GM12878 (cell line): ENCODE measurements around the gene PALMD. TPM values are rescaled to one million over a fixed set of nuclear protein-coding genes. Genes with fewer than 3 reads are reported as not detected.

Experiments used
- ATAC-seq: fragments of 200-7000 bp; cut with Tn5 transposase; 3 replicates; pipeline ENCODE4 v1.9.1; 2020; ENCODE audit warnings: mild to moderate bottlenecking, moderate library complexity
- BruUV-seq: library from RNA; stranded (reverse); fragments of 400-500 nt; replicated peaks from 2 replicates; lab custom pipeline; 2021; lab: Mats Ljungman, UMichigan
- CTCF ChIA-PET: fragments of 300-600 bp; sonication (Branson Sonifier 250); formaldehyde crosslinking; extraction: SDS; loops from one replicate; lab custom pipeline; 2021; ENCODE audit warnings: inconsistent platforms; lab: Yijun Ruan, JAX
- POLR2A ChIA-PET: fragments of 350-600 bp; formaldehyde crosslinking; extraction: SDS; loops from one replicate; lab custom pipeline; 2021; ENCODE audit warnings: inconsistent platforms; lab: Charles Lee
- RAD21 ChIA-PET: fragments of 300-600 bp; sonication (Branson Sonifier 250); formaldehyde crosslinking; loops from one replicate; lab custom pipeline; 2023; ENCODE audit warnings: antibody characterized with exemption; ENCODE audit not compliant: unreplicated experiment; lab: Charles Lee
- SMC1A ChIA-PET: fragments of 300-600 bp; sonication (Branson Sonifier 250); formaldehyde crosslinking; loops from one replicate; lab custom pipeline; 2023; ENCODE audit not compliant: unreplicated experiment, uncharacterized antibody; lab: Charles Lee
- DNase-seq: peaks from one replicate; pipeline ENCODE4 v3.0.0-alpha.2; 2011; ENCODE audit warnings: low read depth, low spot score
- FAIRE-seq: peaks from 3 replicates; lab custom pipeline; 2011; peaks lifted over from hg19 to GRCh38; lab: Jason Lieb, UNC
- H2AFZ ChIP-seq: 2 replicates; pipeline ENCODE4 v1.6.0; 2011; ENCODE audit warnings: low read depth, low read length, control low read depth; ENCODE audit not compliant: control insufficient read depth
- H3K27ac ChIP-seq: 2 replicates; pipeline ENCODE4 v1.5.1; 2011; ENCODE audit warnings: control low read depth; ENCODE audit not compliant: control insufficient read depth, insufficient read depth
- H3K27me3 ChIP-seq, 2 experiments: replicated peaks in 1 of 2; 2 replicates each; pipeline versions ENCODE4 v1.6.0 to v1.6.1; 2011; ENCODE audit warnings: low read length in 1 of 2; ENCODE audit not compliant: control insufficient read depth in 2 of 2, insufficient read depth in 2 of 2
- H3K36me3 ChIP-seq, 2 experiments: 2 replicates each; pipeline ENCODE4 v1.5.1; 2011; ENCODE audit warnings: low read length in 1 of 2; ENCODE audit not compliant: control insufficient read depth in 2 of 2, insufficient read depth in 2 of 2
- H3K4me1 ChIP-seq: 2 replicates; pipeline ENCODE4 v1.6.1; 2011; ENCODE audit warnings: mild to moderate bottlenecking, low read length, moderate library complexity, mixed read lengths; ENCODE audit not compliant: control insufficient read depth, insufficient read depth
- H3K4me2 ChIP-seq: 2 replicates; pipeline ENCODE4 v1.6.0; 2011; ENCODE audit warnings: control low read depth; ENCODE audit not compliant: control insufficient read depth, insufficient read depth
- H3K4me3 ChIP-seq: fragments of 200-600 bp; sonication (generic); 2 replicates; pipeline ENCODE4 v1.5.1; 2016
- H3K79me2 ChIP-seq: 2 replicates; pipeline ENCODE4 v1.6.0; 2011; ENCODE audit warnings: low read length; ENCODE audit not compliant: control insufficient read depth, insufficient read depth
- H3K9ac ChIP-seq: 2 replicates; pipeline ENCODE4 v1.8.0; 2011; ENCODE audit warnings: low read length, control low read depth, mixed read lengths; ENCODE audit not compliant: control insufficient read depth, insufficient read depth
- H3K9me3 ChIP-seq: replicated peaks from 3 replicates; pipeline ENCODE4 v1.5.1; 2011; ENCODE audit warnings: mild to moderate bottlenecking, low read length; ENCODE audit not compliant: control insufficient read depth, insufficient read depth
- H4K20me1 ChIP-seq: 2 replicates; pipeline ENCODE4 v1.6.0; 2011; ENCODE audit not compliant: control insufficient read depth, insufficient read depth
- MXI1 ChIP-seq: fragments of 150-350 bp; IDR thresholded peaks from 2 replicates; pipeline ENCODE4 v1.6.1; 2011; ENCODE audit warnings: low read depth, mild to moderate bottlenecking, inconsistent platforms, low read length, improper control_type of control experiment
- NR2C2 ChIP-seq: IDR thresholded peaks from 2 replicates; pipeline ENCODE4 v1.6.1; 2011; ENCODE audit warnings: borderline replicate concordance, low read depth; ENCODE audit not compliant: control insufficient read depth, insufficient read length
- NR2F1 ChIP-seq: fragments of 450-650 bp; conservative IDR thresholded peaks from 2 replicates; pipeline ENCODE4 v1.6.1; 2017; ENCODE audit warnings: mild to moderate bottlenecking
- TCF3 ChIP-seq: IDR thresholded peaks from 2 replicates; pipeline ENCODE4 v1.6.1; 2012; ENCODE audit warnings: low read depth, mild to moderate bottlenecking, low read length, borderline replicate concordance; ENCODE audit not compliant: insufficient read depth
- WGBS: methylation state at CpG from one replicate; pipeline ENCODE4 v1.1.6; 2016; ENCODE audit warnings: low lambda C conversion rate; ENCODE audit not compliant: insufficient replicate concordance, insufficient coverage; ENCODE audit errors: missing lambda C conversion rate; 5-methylcytosine and 5-hydroxymethylcytosine counted together
- in situ Hi-C: fragments of 300-500 bp; cut with MboI; formaldehyde crosslinking; loops from 9 replicates; pipeline ENCODE4 v1.14.3; 2018; ENCODE audit warnings: mixed read lengths
- intact Hi-C: fragments of 100-400 bp; cut with micrococcal nuclease; formaldehyde crosslinking; loops from one replicate; pipeline ENCODE4 v1.14.2; 2022; ENCODE audit not compliant: unreplicated experiment
- polyA plus RNA-seq, 11 experiments: library from polyadenylated mRNA; depleted of rRNA in 4 of 11; unstranded in 6 of 11; stranded (reverse) in 5 of 11; fragments of >200 nt; fragmentation: Nextera tagmentation in 4 of 11; fragmentation: Illumina TruSeq in 1 of 11; extraction: Ambion mirVana in 4 of 11; extraction: Trizol in 1 of 11; gene quantifications; 1 replicate in 1 of 11; 2 replicates in 10 of 11; pipeline versions ENCODE4 v1.2.1 to v1.2.3, GENCODE V29; 2011 to 2016; ENCODE audit warnings: inconsistent platforms in 2 of 11, missing spikeins in 2 of 11, low read depth in 1 of 11
- total RNA-seq, 4 experiments: library from RNA; depleted of rRNA in 3 of 4; stranded (reverse); fragments of >200 nt in 3 of 4; fragmentation: Illumina TruSeq in 1 of 4; extraction: Trizol in 1 of 4; gene quantifications; 2 replicates each; pipeline versions ENCODE4 v1.2.1 to v1.2.3, GENCODE V29; 2013 to 2021
- TF ChIP-seq, protein P1 (sequence below): fragments of 450-650 bp; IDR thresholded peaks from 2 replicates; pipeline ENCODE4 v1.6.1; 2016; ENCODE audit warnings: mild to moderate bottlenecking, moderate library complexity, borderline replicate concordance
- TF ChIP-seq, protein P2 (sequence below): fragments of 450-650 bp; IDR thresholded peaks from 2 replicates; pipeline ENCODE4 v1.6.1; 2017; ENCODE audit warnings: mild to moderate bottlenecking

Gene PALMD
- total and polyA plus RNA-seq, 10 of the 15 experiments (the other 5 are each of a cell fraction or from before 2014, with no cell fraction given) = under 0.01 to 0.09 (median 0.04) TPM; not detected in 4

DNA sequence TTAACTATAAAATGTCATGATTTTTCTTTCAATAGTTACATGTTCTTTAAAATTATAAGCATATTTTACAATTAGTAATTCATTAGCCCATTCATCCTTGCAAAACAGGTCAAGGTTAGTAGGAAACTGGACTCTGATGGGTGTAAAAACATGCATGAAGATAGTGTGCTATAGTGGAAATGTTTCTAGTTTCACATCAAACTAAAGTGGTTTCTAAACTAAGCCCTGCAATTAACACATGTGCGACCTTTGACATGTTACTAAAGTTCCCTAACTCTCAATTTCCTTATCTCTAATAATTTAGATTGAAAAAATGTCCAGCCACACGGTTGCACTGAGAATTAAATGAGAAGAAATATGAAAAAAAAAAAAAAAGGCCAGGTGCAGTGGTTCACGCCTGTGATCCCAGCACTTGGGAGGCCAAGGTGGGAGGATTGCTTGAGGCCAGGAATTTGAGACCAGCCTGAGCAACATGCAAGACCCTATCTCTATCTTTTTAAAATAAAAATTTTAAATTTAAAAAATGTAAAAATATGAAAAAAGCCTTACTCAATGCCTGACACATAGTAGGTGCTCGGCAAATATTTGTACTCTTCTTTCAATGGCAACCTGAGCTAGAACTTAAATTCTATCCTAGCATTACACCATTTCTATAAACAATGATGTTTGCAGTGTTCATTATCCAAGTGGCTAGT is 44.1 kb upstream of the PALMD start:
- ChIA-PET CTCF (interaction anchor here (0.6 kb wide), 1 partner anchor 122 kb away, joined by 3 read pairs; no protein-coding TSS in a partner anchor), POLR2A (no interaction called here)
- intact Hi-C loops = no loop called here

More for the DNA sequence above, 44.1 kb upstream of the PALMD start:
- no peaks in the 10 kb centered on the region for H3K36me3 ChIP-seq
- ChIA-PET RAD21 (no interaction called here), SMC1A (interaction anchor here (1.0 kb wide), 1 partner anchor 9 kb away, joined by 3 read pairs; no protein-coding TSS in a partner anchor)
- H4K20me1 ChIP-seq = no peaks in the 10 kb centered on the region
- H2AFZ ChIP-seq = no peak overlapping the region
- 37% methylated on average over 4 of the region's 4 CpGs for WGBS
- no peak overlapping the region for H3K4me2 ChIP-seq
- BruUV-seq = no TSS peak
- H3K4me3 ChIP-seq = no peak overlapping the region
- TF ChIP-seq MXI1 (no peak), NR2F1 (peak; percentile 60; the same call in 1 of the 2 replicates), TCF3 (no peak), NR2C2 (no peak)
- TF ChIP-seq, protein P1, sequence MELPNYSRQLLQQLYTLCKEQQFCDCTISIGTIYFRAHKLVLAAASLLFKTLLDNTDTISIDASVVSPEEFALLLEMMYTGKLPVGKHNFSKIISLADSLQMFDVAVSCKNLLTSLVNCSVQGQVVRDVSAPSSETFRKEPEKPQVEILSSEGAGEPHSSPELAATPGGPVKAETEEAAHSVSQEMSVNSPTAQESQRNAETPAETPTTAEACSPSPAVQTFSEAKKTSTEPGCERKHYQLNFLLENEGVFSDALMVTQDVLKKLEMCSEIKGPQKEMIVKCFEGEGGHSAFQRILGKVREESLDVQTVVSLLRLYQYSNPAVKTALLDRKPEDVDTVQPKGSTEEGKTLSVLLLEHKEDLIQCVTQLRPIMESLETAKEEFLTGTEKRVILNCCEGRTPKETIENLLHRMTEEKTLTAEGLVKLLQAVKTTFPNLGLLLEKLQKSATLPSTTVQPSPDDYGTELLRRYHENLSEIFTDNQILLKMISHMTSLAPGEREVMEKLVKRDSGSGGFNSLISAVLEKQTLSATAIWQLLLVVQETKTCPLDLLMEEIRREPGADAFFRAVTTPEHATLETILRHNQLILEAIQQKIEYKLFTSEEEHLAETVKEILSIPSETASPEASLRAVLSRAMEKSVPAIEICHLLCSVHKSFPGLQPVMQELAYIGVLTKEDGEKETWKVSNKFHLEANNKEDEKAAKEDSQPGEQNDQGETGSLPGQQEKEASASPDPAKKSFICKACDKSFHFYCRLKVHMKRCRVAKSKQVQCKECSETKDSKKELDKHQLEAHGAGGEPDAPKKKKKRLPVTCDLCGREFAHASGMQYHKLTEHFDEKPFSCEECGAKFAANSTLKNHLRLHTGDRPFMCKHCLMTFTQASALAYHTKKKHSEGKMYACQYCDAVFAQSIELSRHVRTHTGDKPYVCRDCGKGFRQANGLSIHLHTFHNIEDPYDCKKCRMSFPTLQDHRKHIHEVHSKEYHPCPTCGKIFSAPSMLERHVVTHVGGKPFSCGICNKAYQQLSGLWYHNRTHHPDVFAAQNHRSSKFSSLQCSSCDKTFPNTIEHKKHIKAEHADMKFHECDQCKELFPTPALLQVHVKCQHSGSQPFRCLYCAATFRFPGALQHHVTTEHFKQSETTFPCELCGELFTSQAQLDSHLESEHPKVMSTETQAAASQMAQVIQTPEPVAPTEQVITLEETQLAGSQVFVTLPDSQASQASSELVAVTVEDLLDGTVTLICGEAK = no peak
- TF ChIP-seq, protein P2, sequence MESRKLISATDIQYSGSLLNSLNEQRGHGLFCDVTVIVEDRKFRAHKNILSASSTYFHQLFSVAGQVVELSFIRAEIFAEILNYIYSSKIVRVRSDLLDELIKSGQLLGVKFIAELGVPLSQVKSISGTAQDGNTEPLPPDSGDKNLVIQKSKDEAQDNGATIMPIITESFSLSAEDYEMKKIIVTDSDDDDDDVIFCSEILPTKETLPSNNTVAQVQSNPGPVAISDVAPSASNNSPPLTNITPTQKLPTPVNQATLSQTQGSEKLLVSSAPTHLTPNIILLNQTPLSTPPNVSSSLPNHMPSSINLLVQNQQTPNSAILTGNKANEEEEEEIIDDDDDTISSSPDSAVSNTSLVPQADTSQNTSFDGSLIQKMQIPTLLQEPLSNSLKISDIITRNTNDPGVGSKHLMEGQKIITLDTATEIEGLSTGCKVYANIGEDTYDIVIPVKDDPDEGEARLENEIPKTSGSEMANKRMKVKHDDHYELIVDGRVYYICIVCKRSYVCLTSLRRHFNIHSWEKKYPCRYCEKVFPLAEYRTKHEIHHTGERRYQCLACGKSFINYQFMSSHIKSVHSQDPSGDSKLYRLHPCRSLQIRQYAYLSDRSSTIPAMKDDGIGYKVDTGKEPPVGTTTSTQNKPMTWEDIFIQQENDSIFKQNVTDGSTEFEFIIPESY = no peak
- no peaks in the 10 kb centered on the region for H3K9me3 ChIP-seq
- DNase-seq (no peak), ATAC-seq (peak; percentile 57; the same call in 2 of the 3 replicates), FAIRE-seq (peak; percentile 7)
- no peaks in the 10 kb centered on the region for H3K4me1 ChIP-seq
- no peak overlapping the region for H3K27ac ChIP-seq
- no peaks in the 10 kb centered on the region for H3K79me2 ChIP-seq
- no peak overlapping the region for H3K9ac ChIP-seq
- in situ Hi-C loops = no loop called here
- no peaks in the 10 kb centered on the region for H3K27me3 ChIP-seq
